K562 (cell line): ENCODE data around the gene GNG7. TPM values are rescaled to one million over a fixed set of nuclear protein-coding genes. Genes with fewer than 3 reads are reported as not detected.

Experiments used
- E2F3 ChIP-seq: fragments of 250-450 bp; sonication (Bioruptor Pico); IDR thresholded peaks from 2 replicates; pipeline ENCODE4 v1.4.0; 2020; ENCODE audit warnings: mild to moderate bottlenecking
- HLTF ChIP-seq: fragments of 450-650 bp; IDR thresholded peaks from 2 replicates; pipeline ENCODE4 v1.6.1; 2016
- NCOA4 ChIP-seq: fragments of 450-650 bp; IDR thresholded peaks from 2 replicates; pipeline ENCODE4 v1.6.1; 2018; ENCODE audit warnings: mild to moderate bottlenecking; ENCODE audit not compliant: partially characterized antibody
- polyA plus RNA-seq, 8 experiments: library from polyadenylated mRNA; depleted of rRNA in 4 of 8; stranded (reverse) in 5 of 8; unstranded in 3 of 8; fragments of >200 nt; fragmentation: Nextera tagmentation in 2 of 8; fragmentation: Illumina TruSeq in 1 of 8; extraction: Ambion mirVana in 2 of 8; extraction: Trizol in 1 of 8; gene quantifications; 2 replicates each; pipeline versions ENCODE4 v1.2.1 to v1.2.3, GENCODE V29; 2011 to 2014; ENCODE audit warnings: inconsistent platforms in 1 of 8, missing spikeins in 1 of 8
- total RNA-seq, 7 experiments: library from RNA; depleted of rRNA in 6 of 7; stranded (reverse); fragments of >200 nt in 6 of 7; fragmentation: Illumina TruSeq in 2 of 7; extraction: Trizol in 2 of 7; gene quantifications; 2 replicates each; pipeline versions ENCODE4 v1.2.1 to v1.2.3, GENCODE V29; 2011 to 2021; ENCODE audit warnings: low replicate concordance in 1 of 7
- TF ChIP-seq, protein P1 (sequence below): sonication (generic); formaldehyde crosslinking; IDR thresholded peaks from 2 replicates; pipeline ENCODE4 v1.8.0; 2023; ENCODE audit warnings: missing genetic modification reagents, mild to moderate bottlenecking, borderline replicate concordance

GNG7 gene
- total and polyA plus RNA-seq, 9 of the 15 experiments (the other 6 are each of a cell fraction or from before 2014, with no cell fraction given), result 0.01 to 0.20 (median 0.06) TPM; not detected in 1

DNA sequence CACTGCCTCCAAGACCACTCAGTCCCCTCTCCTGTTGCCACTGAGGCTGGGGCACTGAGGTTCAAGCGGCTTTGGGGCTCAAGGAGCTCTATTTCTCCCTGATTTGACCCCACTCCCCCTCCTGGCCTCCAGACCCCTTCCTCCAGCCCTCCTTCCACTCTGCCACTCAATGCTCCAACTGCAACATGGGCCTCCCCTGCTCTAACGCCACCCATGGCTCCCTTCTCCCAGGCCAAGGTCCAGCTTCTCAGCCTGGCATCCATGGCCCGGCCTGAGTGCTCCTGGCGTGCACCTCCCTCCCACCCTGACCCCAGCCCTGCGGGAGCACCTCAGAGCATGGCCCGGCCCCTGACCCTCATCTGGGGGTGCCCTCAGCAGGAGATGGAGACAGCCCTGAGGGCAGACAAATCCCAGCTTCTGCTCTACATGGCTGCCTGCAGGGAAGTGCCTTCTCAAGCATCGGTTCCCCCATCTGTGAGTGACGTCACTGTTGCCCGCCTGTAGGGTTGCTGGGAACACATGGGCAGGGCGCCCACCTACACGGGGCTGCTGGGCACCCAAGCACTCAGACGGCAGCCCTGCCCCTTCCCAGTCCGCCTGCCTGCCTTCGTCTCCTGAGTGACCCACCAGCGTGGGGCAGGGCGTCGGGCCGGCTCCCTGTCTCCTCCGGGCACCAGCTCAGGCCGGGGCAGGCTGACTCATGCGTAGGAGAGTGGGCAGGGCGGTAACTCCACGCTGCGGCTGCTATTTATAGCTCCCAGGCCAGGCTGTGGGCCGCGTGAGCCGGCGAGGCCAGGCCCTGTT is 20.2 kb upstream of the GNG7 start (continued):
- TF ChIP-seq, protein P1, sequence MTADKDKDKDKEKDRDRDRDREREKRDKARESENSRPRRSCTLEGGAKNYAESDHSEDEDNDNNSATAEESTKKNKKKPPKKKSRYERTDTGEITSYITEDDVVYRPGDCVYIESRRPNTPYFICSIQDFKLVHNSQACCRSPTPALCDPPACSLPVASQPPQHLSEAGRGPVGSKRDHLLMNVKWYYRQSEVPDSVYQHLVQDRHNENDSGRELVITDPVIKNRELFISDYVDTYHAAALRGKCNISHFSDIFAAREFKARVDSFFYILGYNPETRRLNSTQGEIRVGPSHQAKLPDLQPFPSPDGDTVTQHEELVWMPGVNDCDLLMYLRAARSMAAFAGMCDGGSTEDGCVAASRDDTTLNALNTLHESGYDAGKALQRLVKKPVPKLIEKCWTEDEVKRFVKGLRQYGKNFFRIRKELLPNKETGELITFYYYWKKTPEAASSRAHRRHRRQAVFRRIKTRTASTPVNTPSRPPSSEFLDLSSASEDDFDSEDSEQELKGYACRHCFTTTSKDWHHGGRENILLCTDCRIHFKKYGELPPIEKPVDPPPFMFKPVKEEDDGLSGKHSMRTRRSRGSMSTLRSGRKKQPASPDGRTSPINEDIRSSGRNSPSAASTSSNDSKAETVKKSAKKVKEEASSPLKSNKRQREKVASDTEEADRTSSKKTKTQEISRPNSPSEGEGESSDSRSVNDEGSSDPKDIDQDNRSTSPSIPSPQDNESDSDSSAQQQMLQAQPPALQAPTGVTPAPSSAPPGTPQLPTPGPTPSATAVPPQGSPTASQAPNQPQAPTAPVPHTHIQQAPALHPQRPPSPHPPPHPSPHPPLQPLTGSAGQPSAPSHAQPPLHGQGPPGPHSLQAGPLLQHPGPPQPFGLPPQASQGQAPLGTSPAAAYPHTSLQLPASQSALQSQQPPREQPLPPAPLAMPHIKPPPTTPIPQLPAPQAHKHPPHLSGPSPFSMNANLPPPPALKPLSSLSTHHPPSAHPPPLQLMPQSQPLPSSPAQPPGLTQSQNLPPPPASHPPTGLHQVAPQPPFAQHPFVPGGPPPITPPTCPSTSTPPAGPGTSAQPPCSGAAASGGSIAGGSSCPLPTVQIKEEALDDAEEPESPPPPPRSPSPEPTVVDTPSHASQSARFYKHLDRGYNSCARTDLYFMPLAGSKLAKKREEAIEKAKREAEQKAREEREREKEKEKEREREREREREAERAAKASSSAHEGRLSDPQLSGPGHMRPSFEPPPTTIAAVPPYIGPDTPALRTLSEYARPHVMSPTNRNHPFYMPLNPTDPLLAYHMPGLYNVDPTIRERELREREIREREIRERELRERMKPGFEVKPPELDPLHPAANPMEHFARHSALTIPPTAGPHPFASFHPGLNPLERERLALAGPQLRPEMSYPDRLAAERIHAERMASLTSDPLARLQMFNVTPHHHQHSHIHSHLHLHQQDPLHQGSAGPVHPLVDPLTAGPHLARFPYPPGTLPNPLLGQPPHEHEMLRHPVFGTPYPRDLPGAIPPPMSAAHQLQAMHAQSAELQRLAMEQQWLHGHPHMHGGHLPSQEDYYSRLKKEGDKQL (CRISPR knock-in tag), result no peak
- no peak for TF ChIP-seq HLTF
- TF ChIP-seq E2F3, result no peak
- TF ChIP-seq NCOA4, result no peak
